SK-N-SH (cell line): Measurements from ENCODE around the gene ZXDC.

Experiments used
- CHD2 ChIP-seq: fragments of 150-350 bp; IDR thresholded peaks from 2 replicates; pipeline ENCODE4 v1.6.1; 2018; ENCODE audit warnings: low read length; ENCODE audit not compliant: partially characterized antibody
- EZH2phosphoT487 ChIP-seq: fragments of 200-600 bp; sonication (generic); IDR thresholded peaks from 2 replicates; pipeline ENCODE4 v1.6.1; 2017; ENCODE audit warnings: low read depth, mixed run types, mild to moderate bottlenecking, antibody characterized with exemption, moderate library complexity, borderline replicate concordance
- FOXJ3 ChIP-seq: sonication (generic); formaldehyde crosslinking; IDR thresholded peaks from 2 replicates; pipeline ENCODE4 v1.5.1; 2020; ENCODE audit warnings: mild to moderate bottlenecking, missing genetic modification reagents
- GABPA ChIP-seq: IDR thresholded peaks from 2 replicates; pipeline ENCODE4 v1.4.0; 2012; ENCODE audit warnings: low read depth, mild to moderate bottlenecking
- MXI1 ChIP-seq: IDR thresholded peaks from 2 replicates; pipeline ENCODE4 v1.6.1; 2012; ENCODE audit warnings: mild to moderate bottlenecking, low read depth, low read length, improper control_type of control experiment
- RXRA ChIP-seq: IDR thresholded peaks from 2 replicates; pipeline ENCODE4 v1.4.0; 2012; ENCODE audit warnings: low read depth, mild to moderate bottlenecking, borderline replicate concordance
- SMC3 ChIP-seq: IDR thresholded peaks from 2 replicates; pipeline ENCODE4 v1.6.1; 2012; ENCODE audit warnings: low read depth, low read length, improper control_type of control experiment
- TF ChIP-seq, protein P1 (sequence below): fragments of 200-600 bp; sonication (generic); IDR thresholded peaks from 2 replicates; pipeline ENCODE4 v1.6.1; 2017; ENCODE audit warnings: antibody characterized with exemption, mild to moderate bottlenecking, moderate library complexity
- TF ChIP-seq, protein P2 (sequence below): IDR thresholded peaks from 2 replicates; pipeline ENCODE4 v1.4.0; 2012; ENCODE audit warnings: low read depth, borderline replicate concordance
- TF ChIP-seq, protein P3 (sequence below): IDR thresholded peaks from 2 replicates; pipeline ENCODE4 v1.6.1; 2012; ENCODE audit warnings: mild to moderate bottlenecking, low read depth, low read length, moderate library complexity

- TF ChIP-seq, protein P1, sequence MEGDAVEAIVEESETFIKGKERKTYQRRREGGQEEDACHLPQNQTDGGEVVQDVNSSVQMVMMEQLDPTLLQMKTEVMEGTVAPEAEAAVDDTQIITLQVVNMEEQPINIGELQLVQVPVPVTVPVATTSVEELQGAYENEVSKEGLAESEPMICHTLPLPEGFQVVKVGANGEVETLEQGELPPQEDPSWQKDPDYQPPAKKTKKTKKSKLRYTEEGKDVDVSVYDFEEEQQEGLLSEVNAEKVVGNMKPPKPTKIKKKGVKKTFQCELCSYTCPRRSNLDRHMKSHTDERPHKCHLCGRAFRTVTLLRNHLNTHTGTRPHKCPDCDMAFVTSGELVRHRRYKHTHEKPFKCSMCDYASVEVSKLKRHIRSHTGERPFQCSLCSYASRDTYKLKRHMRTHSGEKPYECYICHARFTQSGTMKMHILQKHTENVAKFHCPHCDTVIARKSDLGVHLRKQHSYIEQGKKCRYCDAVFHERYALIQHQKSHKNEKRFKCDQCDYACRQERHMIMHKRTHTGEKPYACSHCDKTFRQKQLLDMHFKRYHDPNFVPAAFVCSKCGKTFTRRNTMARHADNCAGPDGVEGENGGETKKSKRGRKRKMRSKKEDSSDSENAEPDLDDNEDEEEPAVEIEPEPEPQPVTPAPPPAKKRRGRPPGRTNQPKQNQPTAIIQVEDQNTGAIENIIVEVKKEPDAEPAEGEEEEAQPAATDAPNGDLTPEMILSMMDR, result no peak
- TF ChIP-seq GABPA (no peak), CHD2 (no peak), EZH2phosphoT487 (no peak), MXI1 (no peak), RXRA (no peak), SMC3 (no peak), FOXJ3 (CRISPR knock-in tag) (no peak)
- TF ChIP-seq, protein P2, sequence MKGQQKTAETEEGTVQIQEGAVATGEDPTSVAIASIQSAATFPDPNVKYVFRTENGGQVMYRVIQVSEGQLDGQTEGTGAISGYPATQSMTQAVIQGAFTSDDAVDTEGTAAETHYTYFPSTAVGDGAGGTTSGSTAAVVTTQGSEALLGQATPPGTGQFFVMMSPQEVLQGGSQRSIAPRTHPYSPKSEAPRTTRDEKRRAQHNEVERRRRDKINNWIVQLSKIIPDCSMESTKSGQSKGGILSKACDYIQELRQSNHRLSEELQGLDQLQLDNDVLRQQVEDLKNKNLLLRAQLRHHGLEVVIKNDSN, result no peak
- TF ChIP-seq, protein P3, sequence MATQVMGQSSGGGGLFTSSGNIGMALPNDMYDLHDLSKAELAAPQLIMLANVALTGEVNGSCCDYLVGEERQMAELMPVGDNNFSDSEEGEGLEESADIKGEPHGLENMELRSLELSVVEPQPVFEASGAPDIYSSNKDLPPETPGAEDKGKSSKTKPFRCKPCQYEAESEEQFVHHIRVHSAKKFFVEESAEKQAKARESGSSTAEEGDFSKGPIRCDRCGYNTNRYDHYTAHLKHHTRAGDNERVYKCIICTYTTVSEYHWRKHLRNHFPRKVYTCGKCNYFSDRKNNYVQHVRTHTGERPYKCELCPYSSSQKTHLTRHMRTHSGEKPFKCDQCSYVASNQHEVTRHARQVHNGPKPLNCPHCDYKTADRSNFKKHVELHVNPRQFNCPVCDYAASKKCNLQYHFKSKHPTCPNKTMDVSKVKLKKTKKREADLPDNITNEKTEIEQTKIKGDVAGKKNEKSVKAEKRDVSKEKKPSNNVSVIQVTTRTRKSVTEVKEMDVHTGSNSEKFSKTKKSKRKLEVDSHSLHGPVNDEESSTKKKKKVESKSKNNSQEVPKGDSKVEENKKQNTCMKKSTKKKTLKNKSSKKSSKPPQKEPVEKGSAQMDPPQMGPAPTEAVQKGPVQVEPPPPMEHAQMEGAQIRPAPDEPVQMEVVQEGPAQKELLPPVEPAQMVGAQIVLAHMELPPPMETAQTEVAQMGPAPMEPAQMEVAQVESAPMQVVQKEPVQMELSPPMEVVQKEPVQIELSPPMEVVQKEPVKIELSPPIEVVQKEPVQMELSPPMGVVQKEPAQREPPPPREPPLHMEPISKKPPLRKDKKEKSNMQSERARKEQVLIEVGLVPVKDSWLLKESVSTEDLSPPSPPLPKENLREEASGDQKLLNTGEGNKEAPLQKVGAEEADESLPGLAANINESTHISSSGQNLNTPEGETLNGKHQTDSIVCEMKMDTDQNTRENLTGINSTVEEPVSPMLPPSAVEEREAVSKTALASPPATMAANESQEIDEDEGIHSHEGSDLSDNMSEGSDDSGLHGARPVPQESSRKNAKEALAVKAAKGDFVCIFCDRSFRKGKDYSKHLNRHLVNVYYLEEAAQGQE, result no peak
Observed at GRCh38 chr3:126431103-126431534, 44.6 kb downstream of the ZXDC start.
